Lower leg skin (tissue), 4 donors: ENCODE results near the gene MYPN. TPM values are rescaled to one million over a fixed set of nuclear protein-coding genes. Genes with fewer than 3 reads are reported as not detected.
"Not testable (repeated sequence)": the region's sequence is repeated elsewhere in the genome, so short reads cannot be mapped to it uniquely, and the experiment has no call there.

Experiments used
- DNase-seq, 2 donors: peaks; one replicate each; pipeline ENCODE4 v3.0.0-alpha.2; 2019; ENCODE audit warnings: low spot score in 2 of 2
- H3K4me3 ChIP-seq: fragments of 200-600 bp; sonication (generic); 2 replicates; pipeline ENCODE4 v1.5.1; 2017; ENCODE audit warnings: mild to moderate bottlenecking, low read depth; ENCODE audit not compliant: poor library complexity, severe bottlenecking
- POLR2A ChIP-seq, 2 donors: fragments of 450-650 bp; IDR thresholded peaks; one replicate each; pipeline ENCODE4 v1.6.1; 2016 to 2017; ENCODE audit warnings: antibody characterized with exemption in 2 of 2, mild to moderate bottlenecking in 1 of 2, moderate library complexity in 1 of 2
- WGBS, 2 donors: methylation state at CpG; one replicate each; pipeline ENCODE4 v1.1.5; 2018; 5-methylcytosine and 5-hydroxymethylcytosine counted together
- intact Hi-C: fragments of 100-400 bp; cut with DNase I; formaldehyde crosslinking; loops from one replicate; pipeline ENCODE4 v1.15.0; 2023; ENCODE audit warnings: low total_unique reads
- total RNA-seq, 4 donors: library from RNA; depleted of rRNA; stranded (reverse); fragments of >200 nt; gene quantifications; one replicate each; pipeline ENCODE4 v1.1.0, GENCODE V29; 2016
- TF ChIP-seq, protein P1 (sequence below), 3 donors: fragments of 450-650 bp; IDR thresholded peaks; one replicate each; pipeline ENCODE4 v1.5.1; 2016; ENCODE audit warnings: antibody characterized with exemption in 3 of 3, mild to moderate bottlenecking in 3 of 3, moderate library complexity in 2 of 3

The MYPN gene
- total RNA-seq, 4 donors from 2014 or later: 0.52 TPM; not detected in 3

DNA sequence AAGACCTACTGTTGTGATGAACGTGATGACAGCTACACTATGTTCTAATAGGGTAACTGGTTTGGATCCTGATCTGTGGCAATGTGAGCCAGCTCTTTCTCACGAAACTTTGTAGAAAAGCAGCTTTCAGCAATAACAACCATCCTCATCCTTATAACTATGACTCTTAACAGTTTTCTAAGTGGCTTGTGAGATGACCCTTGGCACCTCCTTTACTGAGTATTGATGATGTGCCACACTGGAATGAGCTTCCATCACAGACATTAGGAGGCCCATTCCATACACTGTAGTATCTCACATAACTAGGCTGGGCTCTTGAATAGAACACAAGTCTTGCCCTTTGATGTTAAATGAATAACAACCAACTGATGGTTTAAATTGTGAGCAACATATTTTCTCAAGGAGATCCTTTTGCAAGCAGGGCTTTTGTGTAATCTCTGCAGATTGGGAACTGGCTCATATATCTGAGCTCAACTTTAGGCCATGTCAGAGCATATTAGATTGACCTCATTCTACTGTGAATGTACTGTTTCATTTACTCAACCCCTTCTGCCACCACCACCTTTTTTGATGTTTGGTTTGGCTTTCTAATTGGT, 46.4 kb downstream of the MYPN start:
- no peak for TF ChIP-seq POLR2A (IDR thresholded peaks at IDR 0.05)
- TF ChIP-seq, protein P1, sequence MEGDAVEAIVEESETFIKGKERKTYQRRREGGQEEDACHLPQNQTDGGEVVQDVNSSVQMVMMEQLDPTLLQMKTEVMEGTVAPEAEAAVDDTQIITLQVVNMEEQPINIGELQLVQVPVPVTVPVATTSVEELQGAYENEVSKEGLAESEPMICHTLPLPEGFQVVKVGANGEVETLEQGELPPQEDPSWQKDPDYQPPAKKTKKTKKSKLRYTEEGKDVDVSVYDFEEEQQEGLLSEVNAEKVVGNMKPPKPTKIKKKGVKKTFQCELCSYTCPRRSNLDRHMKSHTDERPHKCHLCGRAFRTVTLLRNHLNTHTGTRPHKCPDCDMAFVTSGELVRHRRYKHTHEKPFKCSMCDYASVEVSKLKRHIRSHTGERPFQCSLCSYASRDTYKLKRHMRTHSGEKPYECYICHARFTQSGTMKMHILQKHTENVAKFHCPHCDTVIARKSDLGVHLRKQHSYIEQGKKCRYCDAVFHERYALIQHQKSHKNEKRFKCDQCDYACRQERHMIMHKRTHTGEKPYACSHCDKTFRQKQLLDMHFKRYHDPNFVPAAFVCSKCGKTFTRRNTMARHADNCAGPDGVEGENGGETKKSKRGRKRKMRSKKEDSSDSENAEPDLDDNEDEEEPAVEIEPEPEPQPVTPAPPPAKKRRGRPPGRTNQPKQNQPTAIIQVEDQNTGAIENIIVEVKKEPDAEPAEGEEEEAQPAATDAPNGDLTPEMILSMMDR (IDR thresholded peaks at IDR 0.05): no peak
- DNase-seq: no peak
- intact Hi-C loops: loop anchor here (10.0 kb wide), 2 partner anchors 61 to 301 kb away; no protein-coding TSS in a partner anchor
- WGBS, 2 donors: 45 to 71% methylated on average over 2 of the region's 2 CpGs
- no peak overlapping the region for H3K4me3 ChIP-seq

DNA sequence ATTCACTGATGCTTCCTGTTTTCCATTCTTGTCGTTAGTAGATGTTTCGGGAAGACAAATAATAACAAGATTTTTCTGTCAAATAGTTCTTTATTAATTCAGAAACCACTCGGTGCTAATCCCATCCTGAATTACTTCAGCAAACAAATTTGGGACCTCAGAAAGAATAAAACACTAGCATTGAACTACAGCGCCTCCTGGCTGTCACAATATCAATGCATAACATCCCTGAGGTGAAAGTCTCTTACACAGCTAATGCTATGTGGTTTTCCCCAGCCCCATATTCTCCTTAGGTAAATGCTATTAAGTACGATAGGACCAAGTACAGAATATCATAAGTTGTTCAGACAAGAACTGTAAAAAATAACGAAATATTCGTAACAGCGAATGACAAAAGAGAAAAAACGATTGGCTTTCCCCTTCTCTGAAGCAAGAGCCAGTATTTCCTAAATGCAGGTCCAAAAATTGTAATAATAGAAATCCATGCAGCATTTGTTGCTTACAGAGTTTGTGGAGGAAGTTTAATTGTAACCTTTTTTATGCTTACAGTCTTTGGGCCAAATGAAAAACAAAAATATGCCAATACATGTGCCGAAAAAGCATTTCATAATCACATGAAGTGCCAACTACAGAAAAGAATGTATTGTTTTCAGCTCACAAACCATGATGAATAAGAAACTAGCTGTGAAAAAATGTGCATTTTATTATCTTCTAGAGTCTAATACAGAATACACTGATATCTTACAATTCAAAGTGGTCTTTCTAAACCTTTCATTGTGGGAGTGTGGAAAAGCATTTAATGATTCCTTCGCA, 47.3 kb downstream of the MYPN start:
- peak in 1 of 2 donors; percentile 70 for DNase-seq
- TF ChIP-seq, protein P1 (IDR thresholded peaks at IDR 0.05): peak in 1 of 3 donors; percentile 65
- TF ChIP-seq POLR2A (IDR thresholded peaks at IDR 0.05): no peak
- no peak overlapping the region for H3K4me3 ChIP-seq
- intact Hi-C loops: loop anchor here (10.0 kb wide), 2 partner anchors 62 to 302 kb away; no protein-coding TSS in a partner anchor
- WGBS, 2 donors: 29 to 32% methylated on average over 11 of the region's 11 CpGs

DNA sequence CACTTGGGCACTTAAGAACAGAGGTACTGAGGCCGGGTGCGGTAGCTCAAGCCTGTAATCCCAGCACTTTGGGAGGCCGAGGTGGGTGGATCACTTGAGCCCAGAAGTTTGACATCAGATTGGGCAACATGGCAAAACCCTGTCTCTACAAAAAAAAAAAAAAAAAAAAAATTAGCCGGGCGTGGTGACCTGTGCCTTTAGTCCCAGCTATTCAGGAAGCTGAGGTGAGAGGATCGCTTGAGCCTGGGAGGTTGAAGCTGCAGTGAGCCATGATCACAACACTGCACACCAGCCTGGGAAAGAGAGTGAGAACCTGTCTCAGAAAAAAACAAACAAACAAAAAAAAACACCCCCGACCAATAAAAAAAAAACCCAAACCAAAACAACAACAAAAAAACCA, 48.2 kb downstream of the MYPN start:
- intact Hi-C loops: loop anchor here (10.0 kb wide), 2 partner anchors 63 to 303 kb away; no protein-coding TSS in a partner anchor
- not testable (repeated sequence) for DNase-seq, H3K4me3 ChIP-seq
- 83 to 85% methylated on average over 7 of the region's 7 CpGs for WGBS, 2 donors

DNA sequence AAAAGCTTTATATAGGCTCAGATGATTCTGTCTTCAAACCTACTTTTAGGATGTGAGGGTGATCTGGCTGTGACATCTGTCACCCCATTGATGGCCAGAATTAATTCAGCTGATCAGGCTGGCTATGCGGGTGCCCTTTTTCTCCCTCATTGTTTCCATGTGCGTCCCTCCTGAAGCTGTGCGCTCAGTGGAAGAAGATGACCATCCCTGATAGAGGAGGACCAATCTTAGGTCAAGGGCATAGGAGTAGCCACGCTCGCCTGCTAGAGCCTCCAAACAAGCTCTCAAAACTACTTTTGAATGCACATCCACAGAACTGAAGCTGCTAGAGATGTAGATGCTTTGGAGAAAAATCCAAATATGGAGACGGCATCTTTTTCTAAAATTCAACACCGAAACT, 48.7 kb downstream of the MYPN start:
- DNase-seq: no peak
- TF ChIP-seq POLR2A (IDR thresholded peaks at IDR 0.05): no peak
- TF ChIP-seq, protein P1 (IDR thresholded peaks at IDR 0.05): no peak
- no peak overlapping the region for H3K4me3 ChIP-seq
- intact Hi-C loops: loop anchor here (10.0 kb wide), 2 partner anchors 63 to 303 kb away; no protein-coding TSS in a partner anchor
- WGBS, 2 donors: 93 to 96% methylated on average over 7 of the region's 7 CpGs

DNA sequence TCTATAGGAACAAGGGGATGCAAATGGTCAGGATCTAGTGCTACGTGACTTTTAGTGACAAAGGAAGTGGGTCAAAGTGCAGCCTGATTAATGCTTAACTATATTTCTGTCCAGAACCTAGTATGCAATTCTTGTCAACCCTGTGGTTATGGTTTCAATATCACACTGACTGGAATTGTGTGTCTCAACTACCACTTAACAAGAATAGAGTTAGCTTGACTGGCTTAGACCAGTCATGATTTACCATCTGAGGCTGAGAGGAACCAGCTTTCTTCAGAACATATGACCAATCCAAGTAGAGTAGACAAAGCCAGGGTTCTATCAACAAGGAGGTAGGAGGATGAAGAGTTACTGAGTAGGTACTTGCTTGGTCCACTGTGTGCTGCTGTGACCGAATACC, 54.4 kb downstream of the MYPN start:
- TF ChIP-seq, protein P1 (IDR thresholded peaks at IDR 0.05): no peak
- no peak for TF ChIP-seq POLR2A (IDR thresholded peaks at IDR 0.05)
- intact Hi-C loops: no loop called here
- H3K4me3 ChIP-seq: no peak overlapping the region
- no peak for DNase-seq
- 50 to 90% methylated on average over 2 of the region's 2 CpGs for WGBS, 2 donors

DNA sequence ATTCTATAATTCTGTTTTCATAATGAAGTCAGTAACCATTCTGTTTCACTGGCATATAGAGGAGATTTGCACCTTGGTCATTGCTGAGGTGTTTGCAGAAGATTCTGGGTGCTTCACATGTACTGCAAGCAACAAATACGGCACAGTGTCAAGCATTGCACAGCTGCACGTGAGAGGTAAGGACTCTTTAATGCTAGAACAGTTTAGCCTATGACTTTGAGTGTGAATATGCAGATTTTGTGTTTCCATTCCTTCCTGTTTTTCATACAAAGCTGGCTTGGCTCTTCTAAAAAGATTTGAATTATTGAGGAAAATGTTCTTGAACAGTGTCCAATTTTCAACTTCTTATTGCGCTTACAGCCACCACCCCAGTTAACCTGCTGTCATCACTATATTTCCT, 56.4 kb downstream of the MYPN start:
- H3K4me3 ChIP-seq: no peak overlapping the region
- intact Hi-C loops: no loop called here
- TF ChIP-seq POLR2A (IDR thresholded peaks at IDR 0.05): no peak
- TF ChIP-seq, protein P1 (IDR thresholded peaks at IDR 0.05): no peak
- DNase-seq: no peak
- WGBS, 2 donors: 53 to 68% methylated on average over 3 of the region's 3 CpGs
